ENCODE data around the gene GOLGA8H.
"Not testable (repeated sequence)": the region's sequence is repeated elsewhere in the genome, so short reads cannot be mapped to it uniquely, and the experiment has no call there.

Gene GOLGA8H, protein sequence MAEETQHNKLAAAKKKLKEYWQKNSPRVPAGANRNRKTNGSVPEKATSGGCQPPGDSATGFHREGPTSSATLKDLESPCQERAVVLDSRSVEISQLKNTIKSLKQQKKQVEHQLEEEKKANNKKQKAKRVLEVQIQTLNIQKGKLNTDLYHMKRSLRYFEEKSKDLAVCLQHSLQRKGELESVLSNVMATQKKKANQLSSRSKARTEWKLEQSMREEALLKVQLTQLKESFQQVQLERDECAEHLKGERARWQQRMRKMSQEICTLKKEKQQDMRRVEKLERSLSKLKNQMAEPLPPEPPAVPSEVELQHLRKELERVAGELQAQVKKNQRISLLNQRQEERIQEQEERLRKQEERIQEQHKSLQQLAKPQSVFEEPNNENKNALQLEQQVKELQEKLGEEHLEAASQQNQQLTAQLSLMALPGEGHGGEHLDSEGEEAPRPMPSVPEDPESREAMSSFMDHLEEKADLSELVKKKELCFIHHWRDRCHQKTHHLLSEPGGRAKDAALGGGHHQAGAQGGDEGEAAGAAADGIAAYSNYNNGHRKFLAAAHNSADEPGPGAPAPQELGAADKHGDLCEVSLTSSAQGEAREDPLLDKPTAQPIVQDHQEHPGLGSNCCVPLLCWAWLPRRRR

DNA sequence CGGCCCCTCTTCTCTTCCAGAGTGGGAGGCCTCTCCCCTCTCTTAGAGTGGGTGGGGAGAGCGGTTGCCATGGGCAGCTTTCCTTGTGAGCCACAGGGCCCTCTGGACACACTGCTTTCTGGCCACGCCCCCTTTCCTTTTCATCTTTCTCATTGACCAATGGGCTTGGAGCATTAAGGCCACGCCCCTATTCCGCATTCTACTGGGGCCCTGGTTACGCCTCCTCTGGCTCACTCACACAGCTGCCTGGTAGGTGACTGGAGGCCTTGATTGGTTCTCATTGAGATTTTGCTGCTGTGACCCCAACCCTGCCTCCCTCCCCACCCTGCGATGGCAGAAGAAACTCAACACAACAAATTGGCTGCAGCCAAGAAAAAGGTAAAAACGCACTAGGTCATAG is at the start of gene GOLGA8H:
GOLGA8H (plus strand) TSS at position 233 of the 400 bp plus-strand sequence; CDS start at position 331, 98 bp downstream.
- not testable (repeated sequence) for DNase-seq (ENCODE audit: low read depth)

DNA sequence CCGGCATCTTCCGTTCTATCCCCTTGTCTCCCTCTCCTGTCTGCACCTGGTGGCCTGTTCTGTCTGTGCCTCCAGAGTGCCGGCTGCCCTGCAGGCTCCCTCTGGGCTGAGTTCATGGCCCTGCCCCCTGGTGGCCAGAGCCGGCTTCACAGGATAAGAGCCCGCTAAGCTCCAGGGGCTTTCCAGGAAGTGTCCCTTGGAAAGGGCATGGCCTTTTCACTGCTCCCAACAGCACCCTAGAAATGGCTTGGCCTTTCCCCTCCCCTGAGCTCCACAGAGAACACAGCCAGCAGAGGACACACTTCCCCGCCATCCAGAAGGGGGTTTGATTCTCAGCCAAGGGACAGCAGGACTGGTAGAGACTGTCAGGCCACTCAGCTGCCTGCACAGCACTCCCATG is 36.9 kb upstream of the GOLGA8H start:
- not testable (repeated sequence) for DNase-seq (ENCODE audit: low read depth)

DNA sequence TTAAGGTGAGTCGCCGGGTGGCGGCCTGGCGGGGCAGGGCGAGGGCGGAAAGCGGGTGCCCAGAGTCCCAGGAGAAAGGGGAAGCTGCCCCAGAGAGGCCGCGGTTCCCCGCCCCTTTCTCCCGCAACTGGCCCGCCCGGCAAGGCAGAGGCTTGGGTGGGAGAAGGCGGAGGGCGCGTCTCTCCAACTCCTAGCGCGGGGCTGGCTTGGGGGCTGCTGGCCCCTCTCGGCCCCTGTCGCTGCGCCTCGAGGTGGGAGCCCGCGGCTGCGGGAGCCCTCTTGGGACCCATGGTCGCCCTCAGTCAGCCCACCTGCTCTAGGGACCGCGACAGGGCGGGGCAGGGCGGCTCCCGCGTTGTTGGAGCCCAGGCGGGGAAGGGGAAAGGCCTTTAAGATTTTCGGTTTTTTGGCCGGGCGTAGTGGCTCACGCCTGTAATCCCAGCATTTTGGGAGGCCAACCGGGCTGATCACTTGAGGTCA is 30.8 kb upstream of the GOLGA8H start:
- not testable (repeated sequence) for DNase-seq (ENCODE audit: low read depth)

DNA sequence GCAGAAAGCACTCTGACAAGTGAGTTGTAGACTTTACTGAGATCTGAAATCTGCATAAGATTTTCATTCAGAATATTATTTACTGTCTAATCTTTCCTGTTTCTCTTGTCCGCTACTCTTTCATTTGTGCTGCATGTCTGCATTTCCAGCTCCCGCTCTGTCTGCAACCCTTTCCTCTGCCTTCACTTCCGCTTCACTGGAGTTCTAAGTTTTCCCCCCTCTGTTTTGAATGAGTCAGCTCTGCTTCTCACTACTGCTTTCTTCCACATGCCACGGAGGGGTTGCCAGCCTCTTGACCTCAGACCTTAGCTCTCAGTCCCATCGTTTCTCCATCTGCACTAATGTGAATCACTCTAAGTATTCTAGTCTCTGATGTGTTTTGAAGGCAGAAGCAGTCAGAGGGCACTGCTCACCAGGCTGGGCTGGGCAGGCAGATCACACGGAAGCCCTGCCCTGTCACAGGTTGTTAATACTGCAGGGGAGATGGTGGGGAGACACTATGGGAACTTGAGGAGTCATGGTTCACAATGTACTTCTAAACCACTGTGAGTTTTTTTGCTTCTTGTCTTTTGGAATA is 24.3 kb upstream of the GOLGA8H start:
- DNase-seq (ENCODE audit: low read depth) = not testable (repeated sequence)

DNA sequence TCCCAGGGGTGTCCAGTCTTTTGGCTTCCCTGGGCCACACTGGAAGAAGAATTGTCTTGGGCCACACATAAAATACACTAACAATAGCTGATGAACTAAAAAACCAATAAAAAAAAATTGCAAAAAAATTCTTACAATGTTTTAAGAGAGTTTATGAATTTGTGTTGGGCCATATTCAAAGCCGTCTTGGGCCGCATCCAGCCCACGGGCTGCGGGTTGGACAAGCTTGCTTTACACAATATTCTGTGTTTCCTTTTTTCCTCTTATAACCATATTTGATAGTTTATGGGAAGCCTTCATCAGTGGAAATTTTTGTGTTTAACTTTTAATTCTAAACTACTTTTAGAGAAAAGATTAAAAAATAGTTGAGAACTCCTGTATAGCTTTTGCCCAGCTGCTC is 23.1 kb upstream of the GOLGA8H start:
- not testable (repeated sequence) for DNase-seq (ENCODE audit: low read depth)

DNA sequence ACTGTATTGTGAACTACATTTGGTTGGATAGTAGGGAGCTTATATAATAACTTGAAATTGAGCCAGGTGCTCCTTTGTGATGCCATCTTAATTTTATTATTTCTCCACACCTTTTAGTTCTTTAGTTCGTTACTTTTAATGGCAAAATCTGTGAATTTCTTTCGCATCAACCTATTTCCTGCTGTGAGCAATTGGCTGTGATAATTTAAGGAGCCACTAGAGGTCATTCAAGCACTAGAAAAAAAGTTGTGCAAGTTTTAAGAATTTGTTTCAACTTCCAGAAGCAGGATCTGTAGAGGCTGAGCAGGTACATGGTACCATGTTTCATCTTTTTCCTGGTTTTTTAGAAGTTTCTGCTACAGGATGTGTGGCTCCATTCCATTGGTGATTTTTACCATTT is 4.9 kb upstream of the GOLGA8H start:
- DNase-seq (ENCODE audit: low read depth) = not testable (repeated sequence)

DNA sequence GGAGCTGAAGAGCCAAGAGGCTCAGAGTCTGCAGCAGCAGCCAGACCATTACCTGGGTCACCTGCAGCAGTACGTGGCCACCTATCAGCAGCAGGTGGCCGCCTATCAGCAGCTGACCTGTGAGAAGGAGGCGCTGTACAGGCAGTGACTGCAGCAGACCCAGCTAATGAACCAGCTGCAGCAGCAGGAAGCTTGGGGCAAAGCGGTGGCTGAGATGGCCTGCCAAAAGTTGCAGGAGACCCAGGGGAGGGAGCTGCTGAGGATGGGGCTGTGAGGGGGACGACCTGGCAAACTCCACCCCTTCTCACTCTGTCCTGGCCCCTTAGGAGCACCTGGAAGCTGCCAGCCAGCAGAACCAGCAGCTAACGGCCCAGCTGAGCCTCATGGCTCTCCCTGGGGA is 8.4 kb downstream of the GOLGA8H start:
- DNase-seq (ENCODE audit: low read depth) = not testable (repeated sequence)

DNA sequence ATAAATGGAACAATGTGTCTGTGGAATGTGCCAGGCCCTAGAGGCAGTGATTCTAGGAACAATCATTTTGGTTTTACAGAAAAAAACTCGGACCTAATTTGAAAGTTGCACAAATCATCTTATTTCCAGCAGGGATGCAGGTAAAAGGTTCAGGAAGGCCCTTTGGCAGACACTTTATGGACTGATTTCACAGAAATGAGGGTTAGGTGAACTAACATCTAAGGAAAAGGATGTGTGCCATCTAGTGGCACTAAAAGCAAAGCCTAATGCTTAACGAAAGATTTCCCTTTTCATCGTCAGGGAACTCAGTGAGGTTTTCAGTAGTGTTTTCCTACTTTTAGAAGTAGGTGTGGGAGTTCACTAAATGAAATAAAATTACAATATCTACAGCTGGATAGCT is 17.5 kb downstream of the GOLGA8H start:
- DNase-seq (ENCODE audit: low read depth) = not testable (repeated sequence)

DNA sequence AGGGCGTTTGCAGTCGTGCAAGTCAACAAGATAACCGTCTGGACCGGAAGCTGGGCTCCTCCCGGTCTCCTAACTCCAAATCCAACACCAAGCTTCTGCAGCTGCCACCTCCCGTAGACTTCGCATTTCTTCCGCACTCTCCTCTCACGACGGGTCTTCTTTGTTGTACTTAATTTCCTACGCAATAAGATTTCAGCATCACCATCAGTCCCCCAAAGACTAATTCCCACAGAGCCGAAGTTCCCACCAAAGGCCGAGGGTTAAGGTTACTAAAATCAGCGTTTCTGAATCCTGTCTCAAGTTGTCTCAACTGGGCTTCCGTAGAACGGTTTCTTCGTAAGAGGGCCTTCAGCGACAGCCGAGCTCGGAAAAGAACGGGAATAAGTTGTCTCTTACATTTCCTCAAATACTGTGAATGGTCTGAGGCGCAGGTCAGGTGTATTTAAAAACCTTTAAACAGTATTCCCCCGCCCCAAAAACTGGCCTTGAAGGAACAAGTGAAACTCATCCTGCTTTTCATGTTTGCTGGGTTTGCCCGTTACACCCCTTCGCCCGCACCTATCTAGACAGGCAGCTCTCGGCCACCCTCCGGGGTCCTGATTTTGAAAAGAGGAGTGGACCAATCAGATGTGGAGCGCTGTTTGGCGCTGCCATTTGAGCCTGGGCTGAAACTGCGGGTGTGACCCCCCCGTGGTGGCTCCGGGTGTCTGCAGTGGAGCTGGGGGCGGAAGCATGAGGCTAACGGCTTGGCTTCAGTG is 21.8 kb downstream of the GOLGA8H start, which contains the start of gene ARHGAP11B:
ARHGAP11B (plus strand) TSS at position 693 of the 758 bp plus-strand sequence.
- DNase-seq (ENCODE audit: low read depth) = peak; percentile 93

DNA sequence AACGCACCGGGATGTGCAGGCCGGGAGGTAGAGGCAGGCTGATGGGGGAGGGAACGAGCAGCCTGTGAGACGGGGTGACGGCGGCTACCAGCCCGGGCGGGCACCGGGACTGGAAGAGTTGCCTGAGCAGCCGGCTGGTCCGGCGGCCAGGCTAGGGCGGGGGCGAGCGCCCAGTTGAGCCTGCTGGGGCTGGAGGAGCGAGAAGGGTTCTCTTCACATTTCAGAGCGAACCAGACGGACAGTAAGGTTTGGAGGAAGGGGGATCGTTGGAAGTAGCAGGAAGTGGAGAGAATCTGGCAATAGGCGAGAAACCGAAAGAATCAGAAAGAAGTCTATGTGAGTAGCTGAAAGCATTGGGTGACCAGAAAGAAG is 22.4 kb downstream of the GOLGA8H start:
- not testable (repeated sequence) for DNase-seq (ENCODE audit: low read depth)

DNA sequence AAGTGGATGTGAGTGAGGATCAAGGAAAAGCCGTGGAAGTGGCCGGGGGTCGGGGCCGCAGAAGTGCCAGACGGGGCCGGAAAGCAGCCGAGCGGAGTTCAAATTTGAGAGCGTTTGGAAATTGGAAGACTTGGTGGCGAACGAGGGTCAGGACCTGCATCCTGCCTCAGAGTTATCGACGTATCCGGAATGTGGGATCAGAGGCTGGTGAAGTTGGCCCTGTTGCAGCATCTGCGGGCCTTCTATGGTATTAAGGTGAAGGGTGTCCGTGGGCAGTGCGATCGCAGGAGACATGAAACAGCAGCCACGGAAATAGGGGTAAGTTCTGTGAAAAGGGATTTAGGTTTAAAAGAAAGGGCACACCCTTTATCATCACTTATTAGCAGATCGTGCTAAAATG is 22.8 kb downstream of the GOLGA8H start:
- DNase-seq (ENCODE audit: low read depth) = not testable (repeated sequence)

DNA sequence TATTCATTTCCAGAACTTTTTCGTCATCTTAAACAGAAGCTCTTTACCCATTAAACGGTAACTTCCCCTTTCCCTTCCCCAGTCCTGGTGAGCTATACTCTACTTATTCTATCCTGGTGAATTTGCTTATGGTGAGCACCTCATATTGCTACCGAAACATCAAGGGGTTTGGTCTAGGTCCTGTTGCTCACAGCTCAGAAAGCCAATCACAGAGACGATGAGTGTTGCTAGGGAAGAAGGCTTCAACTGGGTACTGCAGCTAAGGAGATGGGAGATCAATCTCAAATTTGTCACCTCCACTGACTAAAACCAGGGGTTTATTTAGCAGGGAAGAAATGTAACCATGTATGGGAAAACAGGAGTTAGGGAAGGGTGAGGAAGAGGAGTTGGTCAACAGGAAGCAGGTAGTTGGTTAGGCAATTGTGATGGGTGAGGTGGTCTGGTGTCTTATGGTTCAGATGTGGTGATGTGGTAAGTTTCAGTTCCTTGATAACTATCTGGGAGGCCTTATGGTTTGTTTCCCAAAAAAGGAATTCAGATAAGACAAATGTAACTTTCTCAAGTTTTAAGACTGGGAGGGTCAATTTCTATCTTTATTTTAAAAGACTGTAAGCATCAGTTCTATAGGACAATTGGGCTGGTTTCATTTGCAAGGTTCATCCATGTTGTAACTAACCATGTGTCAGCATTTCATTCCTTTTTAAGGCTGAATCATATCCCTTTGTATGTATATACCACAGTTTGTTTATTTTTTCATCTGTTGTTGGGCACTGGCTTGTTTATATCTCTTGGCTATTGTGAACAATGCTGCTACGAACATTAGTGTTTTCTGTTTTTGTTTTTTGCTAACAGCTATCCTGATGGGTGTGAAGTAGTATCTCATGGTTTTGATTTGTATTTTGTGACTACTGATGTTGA is 46.4 kb downstream of the GOLGA8H start:
- no peak for DNase-seq (ENCODE audit: low read depth)

DNA sequence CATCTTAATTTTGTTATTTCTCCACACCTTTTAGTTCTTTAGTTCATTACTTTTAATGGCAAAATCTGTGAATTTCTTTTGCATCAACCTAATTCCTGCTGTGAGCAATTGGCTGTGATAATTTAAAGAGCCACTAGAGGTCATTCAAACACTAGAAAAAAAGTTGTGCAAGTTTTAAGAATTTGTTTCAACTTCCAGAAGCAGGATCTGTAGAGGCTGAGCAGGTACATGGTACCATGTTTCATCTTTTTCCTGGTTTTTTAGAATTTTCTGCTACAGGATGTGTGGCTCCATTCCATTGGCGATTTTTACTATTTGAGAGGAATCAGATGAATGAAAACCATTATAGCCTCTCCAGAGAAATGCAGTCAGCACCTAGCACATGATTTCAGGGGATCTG is 57.3 kb downstream of the GOLGA8H start:
- DNase-seq (ENCODE audit: low read depth) = not testable (repeated sequence)

Data from activated T-cell treated with anti-CD3 and anti-CD28 coated beads for 24 hours (primary cell).